Measurements from ENCODE around the gene MAP2K3. TPM values are rescaled to one million over a fixed set of nuclear protein-coding genes. Genes with fewer than 3 reads are reported as not detected.

MAP2K3 gene
- polyA plus RNA-seq, 1 donor from 2014 or later, result 5.3 TPM

DNA sequence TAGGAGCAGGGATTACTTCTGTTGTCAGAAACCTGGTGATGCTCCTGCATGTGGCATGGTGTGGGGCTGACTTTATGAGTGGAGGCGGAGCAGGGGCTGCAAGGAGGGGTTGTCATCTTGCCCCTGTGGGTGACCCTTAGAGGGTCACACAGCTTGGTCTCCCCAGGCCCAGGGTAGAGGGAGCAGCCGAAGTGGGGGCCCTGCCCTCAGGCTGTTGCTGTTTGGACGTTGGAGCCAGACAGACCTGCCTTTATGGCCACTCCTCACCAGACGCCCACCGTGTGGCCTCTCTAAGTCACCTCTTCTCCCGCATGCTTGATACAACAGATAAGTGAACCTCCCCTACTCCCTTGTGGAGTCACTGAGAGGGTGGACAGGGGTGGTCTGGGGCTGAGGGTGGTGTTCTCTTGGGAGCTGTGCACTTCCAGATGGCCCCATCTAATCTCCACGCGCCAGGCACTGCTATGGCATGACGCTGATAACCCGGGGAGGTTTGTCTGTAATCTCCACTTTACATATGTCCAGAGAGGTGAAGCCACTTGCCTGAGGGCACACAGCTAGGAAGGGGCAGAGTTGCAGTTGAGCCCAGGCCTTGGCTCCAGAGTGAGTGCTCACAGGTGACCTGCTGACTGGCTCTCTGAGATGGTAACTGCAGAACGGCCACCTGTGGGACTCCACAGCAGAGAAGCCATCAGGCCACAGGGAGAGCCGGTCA lies 10.0 kb downstream of the MAP2K3 start:
- Histone ChIP-seq H3K9me2 (ENCODE audit: insufficient read depth, low read length) (no peaks in the 10 kb centered on the region), H3K27ac (ENCODE audit: low read length) (no peak overlapping the region), H3K79me2 (replicated peaks; ENCODE audit: insufficient read depth, low read length) (no peaks in the 10 kb centered on the region), H3K4me2 (ENCODE audit: low read length) (no peak overlapping the region), H3K9me3 (ENCODE audit: low read length) (no peaks in the 10 kb centered on the region), H3K9ac (ENCODE audit: low read length) (no peak overlapping the region), H3K27me3 (ENCODE audit: insufficient read depth, low read depth, low read length) (no peaks in the 10 kb centered on the region), H3K4me3 (ENCODE audit: low read length) (no peak overlapping the region), H3F3A (ENCODE audit: insufficient read depth, low read length, poor library complexity, severe bottlenecking) (no peaks in the 10 kb centered on the region), H2AFZ (ENCODE audit: low read depth, low read length) (no peak overlapping the region), H3K36me3 (ENCODE audit: insufficient read depth, low read length) (no peaks in the 10 kb centered on the region), H4K20me1 (ENCODE audit: insufficient read depth) (no peaks in the 10 kb centered on the region)
- no peak for TF ChIP-seq EZH2 (IDR thresholded peaks at IDR 0.05; ENCODE audit: borderline replicate concordance, insufficient read depth, low read length, poor library complexity, severe bottlenecking)
- TF ChIP-seq, protein P1, sequence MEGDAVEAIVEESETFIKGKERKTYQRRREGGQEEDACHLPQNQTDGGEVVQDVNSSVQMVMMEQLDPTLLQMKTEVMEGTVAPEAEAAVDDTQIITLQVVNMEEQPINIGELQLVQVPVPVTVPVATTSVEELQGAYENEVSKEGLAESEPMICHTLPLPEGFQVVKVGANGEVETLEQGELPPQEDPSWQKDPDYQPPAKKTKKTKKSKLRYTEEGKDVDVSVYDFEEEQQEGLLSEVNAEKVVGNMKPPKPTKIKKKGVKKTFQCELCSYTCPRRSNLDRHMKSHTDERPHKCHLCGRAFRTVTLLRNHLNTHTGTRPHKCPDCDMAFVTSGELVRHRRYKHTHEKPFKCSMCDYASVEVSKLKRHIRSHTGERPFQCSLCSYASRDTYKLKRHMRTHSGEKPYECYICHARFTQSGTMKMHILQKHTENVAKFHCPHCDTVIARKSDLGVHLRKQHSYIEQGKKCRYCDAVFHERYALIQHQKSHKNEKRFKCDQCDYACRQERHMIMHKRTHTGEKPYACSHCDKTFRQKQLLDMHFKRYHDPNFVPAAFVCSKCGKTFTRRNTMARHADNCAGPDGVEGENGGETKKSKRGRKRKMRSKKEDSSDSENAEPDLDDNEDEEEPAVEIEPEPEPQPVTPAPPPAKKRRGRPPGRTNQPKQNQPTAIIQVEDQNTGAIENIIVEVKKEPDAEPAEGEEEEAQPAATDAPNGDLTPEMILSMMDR (IDR thresholded peaks at IDR 0.05; ENCODE audit: poor library complexity, severe bottlenecking), result no peak
- TF ChIP-seq, protein P2, sequence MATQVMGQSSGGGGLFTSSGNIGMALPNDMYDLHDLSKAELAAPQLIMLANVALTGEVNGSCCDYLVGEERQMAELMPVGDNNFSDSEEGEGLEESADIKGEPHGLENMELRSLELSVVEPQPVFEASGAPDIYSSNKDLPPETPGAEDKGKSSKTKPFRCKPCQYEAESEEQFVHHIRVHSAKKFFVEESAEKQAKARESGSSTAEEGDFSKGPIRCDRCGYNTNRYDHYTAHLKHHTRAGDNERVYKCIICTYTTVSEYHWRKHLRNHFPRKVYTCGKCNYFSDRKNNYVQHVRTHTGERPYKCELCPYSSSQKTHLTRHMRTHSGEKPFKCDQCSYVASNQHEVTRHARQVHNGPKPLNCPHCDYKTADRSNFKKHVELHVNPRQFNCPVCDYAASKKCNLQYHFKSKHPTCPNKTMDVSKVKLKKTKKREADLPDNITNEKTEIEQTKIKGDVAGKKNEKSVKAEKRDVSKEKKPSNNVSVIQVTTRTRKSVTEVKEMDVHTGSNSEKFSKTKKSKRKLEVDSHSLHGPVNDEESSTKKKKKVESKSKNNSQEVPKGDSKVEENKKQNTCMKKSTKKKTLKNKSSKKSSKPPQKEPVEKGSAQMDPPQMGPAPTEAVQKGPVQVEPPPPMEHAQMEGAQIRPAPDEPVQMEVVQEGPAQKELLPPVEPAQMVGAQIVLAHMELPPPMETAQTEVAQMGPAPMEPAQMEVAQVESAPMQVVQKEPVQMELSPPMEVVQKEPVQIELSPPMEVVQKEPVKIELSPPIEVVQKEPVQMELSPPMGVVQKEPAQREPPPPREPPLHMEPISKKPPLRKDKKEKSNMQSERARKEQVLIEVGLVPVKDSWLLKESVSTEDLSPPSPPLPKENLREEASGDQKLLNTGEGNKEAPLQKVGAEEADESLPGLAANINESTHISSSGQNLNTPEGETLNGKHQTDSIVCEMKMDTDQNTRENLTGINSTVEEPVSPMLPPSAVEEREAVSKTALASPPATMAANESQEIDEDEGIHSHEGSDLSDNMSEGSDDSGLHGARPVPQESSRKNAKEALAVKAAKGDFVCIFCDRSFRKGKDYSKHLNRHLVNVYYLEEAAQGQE (IDR thresholded peaks at IDR 0.05; ENCODE audit: borderline replicate concordance), result no peak
- TF ChIP-seq SMC3 (conservative IDR thresholded peaks at IDR 0.05; ENCODE audit: poor library complexity), result no peak
- TF ChIP-seq RAD21 (conservative IDR thresholded peaks at IDR 0.05), result no peak
- TF ChIP-seq EP300 (conservative IDR thresholded peaks at IDR 0.05; ENCODE audit: poor library complexity, severe bottlenecking), result no peak

DNA sequence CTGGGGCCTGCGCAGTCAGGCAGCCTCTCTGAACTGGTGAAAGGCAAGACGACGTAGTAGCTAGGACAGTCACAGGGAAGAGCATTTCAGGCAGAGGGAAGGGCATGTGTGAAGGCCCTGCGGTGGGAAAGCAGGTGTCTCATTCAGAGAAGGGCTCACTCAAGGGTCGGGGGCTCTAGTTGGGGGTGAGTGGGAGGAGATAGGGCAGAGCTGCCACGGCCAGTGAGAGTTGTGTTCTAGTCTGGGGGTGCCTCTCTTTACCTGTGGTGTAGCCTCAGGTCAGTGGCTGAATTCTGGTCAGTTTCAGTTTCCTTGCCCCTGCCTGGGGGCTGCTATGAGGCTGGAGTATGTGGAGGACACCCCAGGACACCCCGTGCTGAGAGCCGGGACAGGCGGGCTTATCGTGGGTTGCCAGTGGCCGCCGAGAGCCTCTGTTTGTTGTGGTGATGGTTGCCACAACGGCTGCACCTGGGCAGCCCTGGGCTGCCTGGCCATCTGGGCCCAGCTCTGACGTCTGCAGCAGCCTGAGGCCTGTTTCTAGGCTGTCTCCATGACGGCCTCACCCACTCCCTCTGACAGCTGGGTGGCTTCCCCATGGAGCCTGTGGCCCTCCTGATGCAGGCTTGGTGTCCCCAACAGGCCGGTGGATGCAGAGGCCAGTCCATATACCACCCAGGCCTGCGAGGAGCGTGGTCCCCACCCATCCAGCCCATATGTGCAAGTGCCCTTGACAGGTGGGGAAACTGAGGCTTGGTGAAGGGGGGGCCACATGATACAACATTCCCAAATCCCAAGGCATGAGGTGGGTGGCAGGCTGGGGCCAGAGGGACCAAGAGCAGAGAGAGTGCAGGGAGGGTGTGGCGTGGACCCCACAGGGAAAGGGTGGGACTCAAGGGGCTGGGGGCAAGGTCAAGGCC lies 10.8 kb downstream of the MAP2K3 start:
- H3K27ac ChIP-seq (ENCODE audit: low read length), result no peak overlapping the region

More for the DNA sequence above, 10.8 kb downstream of the MAP2K3 start:
- TF ChIP-seq EZH2 (IDR thresholded peaks at IDR 0.05; ENCODE audit: borderline replicate concordance, insufficient read depth, low read length, poor library complexity, severe bottlenecking) (no peak), EP300 (conservative IDR thresholded peaks at IDR 0.05; ENCODE audit: poor library complexity, severe bottlenecking) (no peak), SMC3 (conservative IDR thresholded peaks at IDR 0.05; ENCODE audit: poor library complexity) (no peak), RAD21 (conservative IDR thresholded peaks at IDR 0.05) (no peak)
- TF ChIP-seq, protein P2 (IDR thresholded peaks at IDR 0.05; ENCODE audit: borderline replicate concordance), result no peak
- no peaks in the 10 kb centered on the region for H3K9me3 ChIP-seq (ENCODE audit: low read length)
- H2AFZ ChIP-seq (ENCODE audit: low read depth, low read length), result no peak overlapping the region
- H3K4me3 ChIP-seq (ENCODE audit: low read length), result no peak overlapping the region
- H3K9ac ChIP-seq (ENCODE audit: low read length), result no peak overlapping the region
- no peak overlapping the region for H3K4me2 ChIP-seq (ENCODE audit: low read length)
- H3K27me3 ChIP-seq (ENCODE audit: insufficient read depth, low read depth, low read length), result no peaks in the 10 kb centered on the region
- H4K20me1 ChIP-seq (ENCODE audit: insufficient read depth), result no peaks in the 10 kb centered on the region
- H3K36me3 ChIP-seq (ENCODE audit: insufficient read depth, low read length), result no peaks in the 10 kb centered on the region
- no peaks in the 10 kb centered on the region for H3F3A ChIP-seq (ENCODE audit: insufficient read depth, low read length, poor library complexity, severe bottlenecking)
- H3K79me2 ChIP-seq (replicated peaks; ENCODE audit: insufficient read depth, low read length), result no peaks in the 10 kb centered on the region
- no peaks in the 10 kb centered on the region for H3K9me2 ChIP-seq (ENCODE audit: insufficient read depth, low read length)

Data from neural cell (in vitro differentiated cells).